CD14-positive monocyte (primary cell): ENCODE data around the gene PRKCA. TPM values are rescaled to one million over a fixed set of nuclear protein-coding genes. Genes with fewer than 3 reads are reported as not detected.
A peak's percentile ranks its signal among the peaks of the same experiment; 100 is the strongest.

Experiments used
- DNase-seq, 3 donors: peaks; one replicate each; pipeline ENCODE4 v3.0.0-alpha.2; 2011 to 2022
- H2AFZ ChIP-seq: 2 replicates; pipeline ENCODE4 v1.6.0; 2012; ENCODE audit warnings: mild to moderate bottlenecking, low read depth, low read length, inconsistent platforms; ENCODE audit not compliant: insufficient read depth, poor library complexity, severe bottlenecking
- H3K27ac ChIP-seq, 2 donors: 1 replicate in 1 of 2; 2 replicates in 1 of 2; pipeline ENCODE4 v1.5.1; 2012 to 2013; ENCODE audit warnings: low read length in 2 of 2, control low read depth in 1 of 2, inconsistent platforms in 1 of 2, low read depth in 1 of 2, mild to moderate bottlenecking in 1 of 2
- H3K27me3 ChIP-seq, 2 donors: one replicate each; pipeline versions ENCODE4 v1.6.0 to v1.6.1; 2011 to 2013; ENCODE audit warnings: low read length in 2 of 2; ENCODE audit not compliant: control insufficient read depth in 2 of 2, insufficient read depth in 2 of 2
- H3K36me3 ChIP-seq, 2 donors: replicated peaks in 1 of 2; 1 replicate in 1 of 2; 2 replicates in 1 of 2; pipeline versions ENCODE4 v1.5.1 to v1.6.1; 2012 to 2013; ENCODE audit warnings: low read length in 2 of 2, control low read depth in 1 of 2, inconsistent platforms in 1 of 2, mild to moderate bottlenecking in 1 of 2; ENCODE audit not compliant: insufficient read depth in 2 of 2, control insufficient read depth in 1 of 2
- H3K4me1 ChIP-seq, 2 donors: 1 replicate in 1 of 2; 2 replicates in 1 of 2; pipeline versions ENCODE4 v1.5.1 to v1.6.1; 2012 to 2013; ENCODE audit warnings: low read length in 2 of 2, control low read depth in 1 of 2, inconsistent platforms in 1 of 2, mild to moderate bottlenecking in 1 of 2, moderate library complexity in 1 of 2; ENCODE audit not compliant: insufficient read depth in 2 of 2, control insufficient read depth in 1 of 2
- H3K4me2 ChIP-seq: replicated peaks from 2 replicates; pipeline ENCODE3; 2012; ENCODE audit warnings: low read length, moderate library complexity, mild to moderate bottlenecking; ENCODE audit not compliant: poor library complexity, severe bottlenecking; ENCODE audit errors: extremely low read depth
- H3K4me3 ChIP-seq, 3 experiments: fragments of 200-600 bp in 1 of 3; sonication (generic) in 1 of 3; replicated peaks in 1 of 3; 1 replicate in 2 of 3; 2 replicates in 1 of 3; pipeline ENCODE4 v1.5.1; 2011 to 2013; ENCODE audit warnings: low read length in 3 of 3, mild to moderate bottlenecking in 3 of 3, control low read depth in 2 of 3, low read depth in 2 of 3, inconsistent platforms in 1 of 3, moderate library complexity in 1 of 3
- H3K79me2 ChIP-seq: 2 replicates; pipeline ENCODE4 v1.6.0; 2012; ENCODE audit warnings: mild to moderate bottlenecking, control low read depth, inconsistent platforms, low read length, moderate library complexity; ENCODE audit not compliant: insufficient read depth
- H3K9ac ChIP-seq: 2 replicates; pipeline ENCODE4 v1.6.0; 2017; ENCODE audit warnings: low read length, mild to moderate bottlenecking; ENCODE audit not compliant: insufficient read depth, poor library complexity, severe bottlenecking
- H3K9me3 ChIP-seq, 2 donors: replicated peaks in 1 of 2; 1 replicate in 1 of 2; 2 replicates in 1 of 2; pipeline versions ENCODE4 v1.5.1 to v1.6.1; 2012 to 2013; ENCODE audit warnings: low read length in 2 of 2, control low read depth in 1 of 2; ENCODE audit not compliant: control insufficient read depth in 1 of 2, insufficient read depth in 1 of 2
- H4K20me1 ChIP-seq: 2 replicates; pipeline ENCODE4 v1.6.0; 2012; ENCODE audit warnings: mild to moderate bottlenecking, low read length, control low read depth, moderate library complexity; ENCODE audit not compliant: insufficient read depth
- H3K27ac Mint-ChIP-seq, 7 donors: one replicate each; pipeline ENCODE4 v1.8.0; 2020; ENCODE audit warnings: mild to moderate bottlenecking in 7 of 7, mixed read lengths in 7 of 7, moderate library complexity in 6 of 7, inconsistent platforms in 2 of 7
- H3K27me3 Mint-ChIP-seq, 3 donors: one replicate each; pipeline ENCODE4 v1.8.0; 2021 to 2022; ENCODE audit warnings: low read depth in 3 of 3, mild to moderate bottlenecking in 3 of 3, mixed read lengths in 3 of 3, moderate library complexity in 3 of 3, inconsistent platforms in 1 of 3
- H3K36me3 Mint-ChIP-seq, 2 donors: one replicate each; pipeline ENCODE4 v1.8.0; 2020; ENCODE audit warnings: mixed read lengths in 2 of 2, inconsistent platforms in 1 of 2, mild to moderate bottlenecking in 1 of 2
- H3K4me1 Mint-ChIP-seq: one replicate; pipeline ENCODE4 v1.8.0; 2020; ENCODE audit warnings: mild to moderate bottlenecking, mixed read lengths
- H3K4me3 Mint-ChIP-seq, 2 donors: one replicate each; pipeline ENCODE4 v1.8.0; 2020; ENCODE audit warnings: mild to moderate bottlenecking in 2 of 2, mixed read lengths in 2 of 2, moderate library complexity in 1 of 2
- H3K9me3 Mint-ChIP-seq, 7 donors: one replicate each; pipeline ENCODE4 v1.8.0; 2020 to 2022; ENCODE audit warnings: mixed read lengths in 7 of 7, mild to moderate bottlenecking in 6 of 7, moderate library complexity in 6 of 7, inconsistent platforms in 2 of 7
- CTCF ChIP-seq: fragments of 200-600 bp; IDR thresholded peaks from one replicate; pipeline ENCODE4 v1.8.0; 2022; ENCODE audit warnings: antibody characterized with exemption, mild to moderate bottlenecking
- WGBS: methylation state at CpG from one replicate; pipeline ENCODE4 v1.1.5; 2013; ENCODE audit warnings: missing lambda C conversion rate; ENCODE audit not compliant: insufficient coverage; 5-methylcytosine and 5-hydroxymethylcytosine counted together
- intact Hi-C, 2 donors: fragments of 100-400 bp; cut with micrococcal nuclease; formaldehyde crosslinking; loops; one replicate each; pipeline versions ENCODE4 v1.15.0 to v1.15.1; 2023
- polyA plus RNA-seq, 3 donors: library from polyadenylated mRNA; depleted of rRNA in 1 of 3; unstranded in 2 of 3; stranded (reverse) in 1 of 3; fragments of 300-500 nt in 2 of 3; fragments of >200 nt in 1 of 3; fragmentation: Illumina TruSeq in 2 of 3; gene quantifications; 1 replicate in 2 of 3; 2 replicates in 1 of 3; pipeline ENCODE4 v1.2.3, GENCODE V29; 2012 to 2021

PRKCA gene
- polyA plus RNA-seq, 3 donors: 0.22 to 7.1 (median 0.30) TPM

GRCh38 chr17:66481271-66481670 lies 178.9 kb downstream of the PRKCA start:
- Histone ChIP-seq H4K20me1 (no peaks in the 10 kb centered on the region), H3K79me2 (peaks cover 1% of the 10 kb centered on the region), H3K9ac (no peak overlapping the region), H3K4me2 (no peak overlapping the region), H3K36me3 (no peaks in the 10 kb centered on the region), H3K4me3 (no peak overlapping the region), H3K27me3 (no peaks in the 10 kb centered on the region), H2AFZ (no peak overlapping the region), H3K4me1 (peaks cover 17 to 22% of the 10 kb centered on the region in 2 donors), H3K27ac (peak overlapping the region in 1 of 2 donors; percentile 3), H3K9me3 (no peaks in the 10 kb centered on the region)
- H3K9me3 Mint-ChIP-seq: peaks cover 0 to 5% (median 4%) of the 10 kb centered on the region in 7 donors
- peak; percentile 24 for TF ChIP-seq CTCF
- 45% methylated on average over 8 of the region's 8 CpGs for WGBS
- intact Hi-C loops: no loop called here
- peak; percentile 44 to 63 (median 60) for DNase-seq
- H3K36me3 Mint-ChIP-seq: peaks cover 8 to 10% of the 10 kb centered on the region in 2 donors
- peak overlapping the region; percentile 32 to 77 for H3K4me3 Mint-ChIP-seq
- peak overlapping the region in 5 of 7 donors; percentile 9 to 77 (median 57) for H3K27ac Mint-ChIP-seq
- peaks cover 0 to 2% (median 0%) of the 10 kb centered on the region in 3 donors for H3K27me3 Mint-ChIP-seq
- peaks cover 28% of the 10 kb centered on the region for H3K4me1 Mint-ChIP-seq

- Mint-ChIP-seq H3K4me3 (no peak overlapping the region), H3K36me3 (peaks cover 13 to 17% of the 10 kb centered on the region in 2 donors), H3K27ac (no peak overlapping the region), H3K27me3 (peaks cover 0 to 2% (median 1%) of the 10 kb centered on the region in 3 donors), H3K9me3 (peaks cover 0 to 6% (median 4%) of the 10 kb centered on the region in 7 donors), H3K4me1 (peaks cover 30% of the 10 kb centered on the region)
- Histone ChIP-seq H3K9ac (no peak overlapping the region), H3K9me3 (no peaks in the 10 kb centered on the region), H2AFZ (no peak overlapping the region), H3K27me3 (no peaks in the 10 kb centered on the region), H3K4me1 (peaks cover 17 to 22% of the 10 kb centered on the region in 2 donors), H3K36me3 (no peaks in the 10 kb centered on the region), H3K4me2 (no peak overlapping the region), H3K79me2 (peaks cover 3% of the 10 kb centered on the region), H4K20me1 (no peaks in the 10 kb centered on the region), H3K4me3 (no peak overlapping the region), H3K27ac (no peak overlapping the region)
- intact Hi-C loops: no loop called here
- DNase-seq: no peak
- WGBS: 100% methylated on average over 2 of the region's 8 CpGs
- no peak for TF ChIP-seq CTCF
Observed at GRCh38 chr17:66483906-66484305, 181.5 kb downstream of the PRKCA start.
